WTC11 (cell line): ENCODE results near the gene CLMN. TPM values are rescaled to one million over a fixed set of nuclear protein-coding genes. Genes with fewer than 3 reads are reported as not detected.

Experiments used
- ATAC-seq: fragments of 200-7000 bp; cut with Tn5 transposase; 2 replicates; pipeline ENCODE4 v1.10.0; 2021; ENCODE audit warnings: mild to moderate bottlenecking, moderate library complexity
- CTCF ChIA-PET: fragments of 300-600 bp; sonication (Branson Sonifier 250); formaldehyde crosslinking; loops from one replicate; lab custom pipeline; 2021; ENCODE audit warnings: antibody characterized with exemption; lab: Charles Lee
- POLR2A ChIA-PET: fragments of 350-600 bp; sonication (Branson Sonifier 250); formaldehyde crosslinking; loops from one replicate; lab custom pipeline; 2021; ENCODE audit warnings: antibody characterized with exemption; lab: Charles Lee
- DNase-seq: peaks from one replicate; pipeline ENCODE4 v3.0.0; 2021; ENCODE audit warnings: low spot score
- H3K27ac Mint-ChIP-seq: 2 replicates; pipeline ENCODE4 v1.8.0; 2021; ENCODE audit warnings: mixed read lengths
- H3K27me3 Mint-ChIP-seq: 2 replicates; pipeline ENCODE4 v1.8.0; 2021; ENCODE audit warnings: low read depth, mild to moderate bottlenecking, moderate library complexity, mixed read lengths
- H3K36me3 Mint-ChIP-seq: 2 replicates; pipeline ENCODE4 v1.8.0; 2021; ENCODE audit warnings: mixed read lengths
- H3K4me1 Mint-ChIP-seq: 2 replicates; pipeline ENCODE4 v1.8.0; 2022; ENCODE audit warnings: mixed read lengths
- H3K4me3 Mint-ChIP-seq: 2 replicates; pipeline ENCODE4 v1.8.0; 2021; ENCODE audit warnings: mild to moderate bottlenecking, moderate library complexity, mixed read lengths
- H3K9me3 Mint-ChIP-seq: 2 replicates; pipeline ENCODE4 v1.8.0; 2021; ENCODE audit warnings: mixed read lengths
- ELF4 ChIP-seq: sonication (generic); formaldehyde crosslinking; IDR thresholded peaks from 2 replicates; pipeline ENCODE4 v1.8.1; 2022; ENCODE audit warnings: low read depth, mild to moderate bottlenecking, moderate library complexity, missing genetic modification reagents
- EMX1 ChIP-seq: fragments of 250-450 bp; sonication (Bioruptor Pico); IDR thresholded peaks from 2 replicates; pipeline ENCODE4 v1.8.0; 2021; ENCODE audit warnings: mild to moderate bottlenecking
- GABPB1 ChIP-seq: sonication (generic); formaldehyde crosslinking; IDR thresholded peaks from 2 replicates; pipeline ENCODE4 v1.8.1; 2023; ENCODE audit warnings: mild to moderate bottlenecking, missing genetic modification reagents
- HMGA2 ChIP-seq: fragments of 250-450 bp; sonication (Bioruptor Pico); IDR thresholded peaks from 2 replicates; pipeline ENCODE4 v1.4.0; 2021; ENCODE audit warnings: mild to moderate bottlenecking, moderate library complexity
- MXD4 ChIP-seq: fragments of 250-450 bp; sonication (Bioruptor Pico); IDR thresholded peaks from 2 replicates; pipeline ENCODE4 v1.8.0; 2021; ENCODE audit warnings: mild to moderate bottlenecking, moderate library complexity, borderline replicate concordance
- NR2C2 ChIP-seq: sonication (generic); formaldehyde crosslinking; IDR thresholded peaks from 2 replicates; pipeline ENCODE4 v1.8.0; 2022; ENCODE audit warnings: mild to moderate bottlenecking, missing genetic modification reagents
- NR3C1 ChIP-seq: sonication (generic); formaldehyde crosslinking; conservative IDR thresholded peaks from 2 replicates; pipeline ENCODE4 v1.8.1; 2023; ENCODE audit warnings: low read depth, mild to moderate bottlenecking, missing genetic modification reagents
- OVOL2 ChIP-seq: fragments of 250-450 bp; sonication (Bioruptor Pico); IDR thresholded peaks from 2 replicates; pipeline ENCODE4 v1.9.0; 2021; ENCODE audit warnings: mild to moderate bottlenecking, borderline replicate concordance
- SMAD4 ChIP-seq: sonication (generic); formaldehyde crosslinking; IDR thresholded peaks from 2 replicates; pipeline ENCODE4 v1.8.0; 2022; ENCODE audit warnings: mild to moderate bottlenecking, missing genetic modification reagents
- SOX15 ChIP-seq: fragments of 250-450 bp; sonication (Bioruptor Pico); IDR thresholded peaks from 2 replicates; pipeline ENCODE4 v1.9.0; 2021; ENCODE audit warnings: mild to moderate bottlenecking
- TP53 ChIP-seq: sonication (generic); formaldehyde crosslinking; IDR thresholded peaks from 2 replicates; pipeline ENCODE4 v1.8.1; 2023; ENCODE audit warnings: mild to moderate bottlenecking, missing genetic modification reagents
- ZNF232 ChIP-seq: sonication (generic); formaldehyde crosslinking; IDR thresholded peaks from 2 replicates; pipeline ENCODE4 v1.8.0; 2022; ENCODE audit warnings: mild to moderate bottlenecking, missing genetic modification reagents
- ZNF263 ChIP-seq: sonication (generic); formaldehyde crosslinking; IDR thresholded peaks from 2 replicates; pipeline ENCODE4 v1.8.1; 2022; ENCODE audit warnings: low read depth, mild to moderate bottlenecking, moderate library complexity, missing genetic modification reagents
- ZNF423 ChIP-seq: fragments of 250-450 bp; sonication (Bioruptor Pico); IDR thresholded peaks from 2 replicates; pipeline ENCODE4 v2.1.2; 2022; ENCODE audit warnings: mild to moderate bottlenecking, moderate library complexity
- total RNA-seq: library from RNA; stranded (reverse); gene quantifications from 3 replicates; pipeline ENCODE4 v1.2.3, GENCODE V29; 2021
- TF ChIP-seq, protein P1 (sequence below): sonication (generic); formaldehyde crosslinking; IDR thresholded peaks from 2 replicates; pipeline ENCODE4 v1.8.1; 2023; ENCODE audit warnings: mild to moderate bottlenecking, missing genetic modification reagents, moderate library complexity
- TF ChIP-seq, protein P2 (sequence below): sonication (generic); formaldehyde crosslinking; IDR thresholded peaks from 2 replicates; pipeline ENCODE4 v1.8.1; 2022; ENCODE audit warnings: mild to moderate bottlenecking, moderate library complexity, missing genetic modification reagents
- TF ChIP-seq, protein P3 (sequence below): sonication (generic); formaldehyde crosslinking; IDR thresholded peaks from 2 replicates; pipeline ENCODE4 v1.8.0; 2023; ENCODE audit warnings: mild to moderate bottlenecking, missing genetic modification reagents
- TF ChIP-seq, protein P4 (sequence below): sonication (generic); formaldehyde crosslinking; conservative IDR thresholded peaks from 2 replicates; pipeline ENCODE4 v1.8.1; 2022; ENCODE audit warnings: mild to moderate bottlenecking, missing genetic modification reagents
- TF ChIP-seq, protein P5 (sequence below): sonication (generic); formaldehyde crosslinking; IDR thresholded peaks from 2 replicates; pipeline ENCODE4 v1.8.1; 2023; ENCODE audit warnings: mild to moderate bottlenecking, missing genetic modification reagents, borderline replicate concordance
- TF ChIP-seq, protein P6 (sequence below): fragments of 200-600 bp; IDR thresholded peaks from 2 replicates; pipeline ENCODE4 v1.8.0; 2022; ENCODE audit warnings: antibody characterized with exemption

CLMN gene
- total RNA-seq, 1 experiment from 2014 or later = 12.2 TPM

DNA sequence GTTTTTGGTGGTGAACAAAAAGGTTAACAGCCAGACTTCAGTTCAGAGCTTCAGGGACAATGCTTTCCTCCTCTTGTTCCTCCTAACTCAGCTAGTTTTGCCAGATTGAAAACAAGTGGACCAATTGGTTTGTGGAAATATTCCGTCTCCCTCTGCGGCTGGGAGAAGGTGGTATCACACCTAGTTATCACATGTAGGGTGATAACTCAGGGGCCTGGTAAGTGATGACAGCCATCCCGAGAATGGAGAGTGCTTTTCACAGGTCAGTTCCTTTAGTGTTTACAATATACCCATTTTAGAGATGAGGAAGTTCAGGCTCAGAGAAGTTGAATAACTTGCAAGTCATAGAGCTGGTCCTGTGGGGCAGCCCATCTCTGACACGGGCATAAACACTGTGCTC lies 101.7 kb downstream of the CLMN start:
- DNase-seq = no peak
- no peak for ATAC-seq
- CTCF ChIA-PET = interaction anchor here (1.0 to 1.4 kb wide), 2 partner anchors 144 kb away, joined by 3 read pairs; no protein-coding TSS in a partner anchor
- Mint-ChIP-seq H3K4me3 (no peak overlapping the region), H3K27me3 (peaks cover 57% of the 10 kb centered on the region), H3K4me1 (peaks cover 57% of the 10 kb centered on the region), H3K27ac (no peak overlapping the region)
- TF ChIP-seq SOX15 (no peak), SMAD4 (CRISPR knock-in tag) (no peak), ZNF423 (CRISPR knock-in tag) (no peak), MXD4 (no peak), HMGA2 (CRISPR knock-in tag) (no peak), GABPB1 (CRISPR knock-in tag) (no peak)
- TF ChIP-seq, protein P1, sequence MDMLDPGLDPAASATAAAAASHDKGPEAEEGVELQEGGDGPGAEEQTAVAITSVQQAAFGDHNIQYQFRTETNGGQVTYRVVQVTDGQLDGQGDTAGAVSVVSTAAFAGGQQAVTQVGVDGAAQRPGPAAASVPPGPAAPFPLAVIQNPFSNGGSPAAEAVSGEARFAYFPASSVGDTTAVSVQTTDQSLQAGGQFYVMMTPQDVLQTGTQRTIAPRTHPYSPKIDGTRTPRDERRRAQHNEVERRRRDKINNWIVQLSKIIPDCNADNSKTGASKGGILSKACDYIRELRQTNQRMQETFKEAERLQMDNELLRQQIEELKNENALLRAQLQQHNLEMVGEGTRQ (CRISPR knock-in tag) = no peak
- TF ChIP-seq, protein P2, sequence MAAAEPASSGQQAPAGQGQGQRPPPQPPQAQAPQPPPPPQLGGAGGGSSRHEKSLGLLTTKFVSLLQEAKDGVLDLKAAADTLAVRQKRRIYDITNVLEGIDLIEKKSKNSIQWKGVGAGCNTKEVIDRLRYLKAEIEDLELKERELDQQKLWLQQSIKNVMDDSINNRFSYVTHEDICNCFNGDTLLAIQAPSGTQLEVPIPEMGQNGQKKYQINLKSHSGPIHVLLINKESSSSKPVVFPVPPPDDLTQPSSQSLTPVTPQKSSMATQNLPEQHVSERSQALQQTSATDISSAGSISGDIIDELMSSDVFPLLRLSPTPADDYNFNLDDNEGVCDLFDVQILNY (CRISPR knock-in tag) = no peak
- TF ChIP-seq, protein P3, sequence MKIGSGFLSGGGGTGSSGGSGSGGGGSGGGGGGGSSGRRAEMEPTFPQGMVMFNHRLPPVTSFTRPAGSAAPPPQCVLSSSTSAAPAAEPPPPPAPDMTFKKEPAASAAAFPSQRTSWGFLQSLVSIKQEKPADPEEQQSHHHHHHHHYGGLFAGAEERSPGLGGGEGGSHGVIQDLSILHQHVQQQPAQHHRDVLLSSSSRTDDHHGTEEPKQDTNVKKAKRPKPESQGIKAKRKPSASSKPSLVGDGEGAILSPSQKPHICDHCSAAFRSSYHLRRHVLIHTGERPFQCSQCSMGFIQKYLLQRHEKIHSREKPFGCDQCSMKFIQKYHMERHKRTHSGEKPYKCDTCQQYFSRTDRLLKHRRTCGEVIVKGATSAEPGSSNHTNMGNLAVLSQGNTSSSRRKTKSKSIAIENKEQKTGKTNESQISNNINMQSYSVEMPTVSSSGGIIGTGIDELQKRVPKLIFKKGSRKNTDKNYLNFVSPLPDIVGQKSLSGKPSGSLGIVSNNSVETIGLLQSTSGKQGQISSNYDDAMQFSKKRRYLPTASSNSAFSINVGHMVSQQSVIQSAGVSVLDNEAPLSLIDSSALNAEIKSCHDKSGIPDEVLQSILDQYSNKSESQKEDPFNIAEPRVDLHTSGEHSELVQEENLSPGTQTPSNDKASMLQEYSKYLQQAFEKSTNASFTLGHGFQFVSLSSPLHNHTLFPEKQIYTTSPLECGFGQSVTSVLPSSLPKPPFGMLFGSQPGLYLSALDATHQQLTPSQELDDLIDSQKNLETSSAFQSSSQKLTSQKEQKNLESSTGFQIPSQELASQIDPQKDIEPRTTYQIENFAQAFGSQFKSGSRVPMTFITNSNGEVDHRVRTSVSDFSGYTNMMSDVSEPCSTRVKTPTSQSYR (CRISPR knock-in tag) = no peak
- TF ChIP-seq, all 79 proteins: peak for 0
- no peaks in the 10 kb centered on the region for H3K36me3 Mint-ChIP-seq
- no peaks in the 10 kb centered on the region for H3K9me3 Mint-ChIP-seq
- POLR2A ChIA-PET = interaction anchor here (0.6 kb wide), 1 partner anchor 16 kb away, joined by 3 read pairs; no protein-coding TSS in a partner anchor

DNA sequence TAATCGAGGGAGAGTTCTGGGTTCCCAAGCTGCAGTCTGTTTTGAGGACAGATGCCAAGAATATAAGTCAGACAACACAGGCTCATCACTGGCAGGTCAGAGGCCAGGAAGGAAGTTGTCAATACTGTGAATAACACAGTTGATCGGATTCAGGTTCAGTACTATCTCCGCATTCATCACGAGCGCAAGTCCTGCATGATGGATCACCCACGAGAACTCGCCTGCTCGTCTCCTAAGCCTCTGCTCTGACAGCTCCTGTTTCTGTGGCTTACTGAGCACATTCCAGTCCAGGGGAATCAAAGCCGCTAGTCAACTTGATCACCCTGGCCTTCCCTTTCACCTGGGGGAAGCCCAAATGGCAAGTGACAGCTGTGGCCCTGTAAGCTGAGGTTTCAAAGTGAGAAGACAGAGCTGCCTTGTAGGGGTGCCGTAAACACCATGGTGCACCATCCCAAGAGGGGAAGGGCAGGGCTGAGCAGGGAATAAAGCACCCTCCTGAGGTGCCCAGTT lies 102.3 kb downstream of the CLMN start:
- Mint-ChIP-seq H3K9me3 (no peaks in the 10 kb centered on the region), H3K4me3 (no peak overlapping the region), H3K27ac (no peak overlapping the region), H3K4me1 (peaks cover 52% of the 10 kb centered on the region), H3K36me3 (no peaks in the 10 kb centered on the region), H3K27me3 (peaks cover 54% of the 10 kb centered on the region)
- no peak for DNase-seq
- no peak for TF ChIP-seq OVOL2 (CRISPR knock-in tag)
- TF ChIP-seq, protein P4, sequence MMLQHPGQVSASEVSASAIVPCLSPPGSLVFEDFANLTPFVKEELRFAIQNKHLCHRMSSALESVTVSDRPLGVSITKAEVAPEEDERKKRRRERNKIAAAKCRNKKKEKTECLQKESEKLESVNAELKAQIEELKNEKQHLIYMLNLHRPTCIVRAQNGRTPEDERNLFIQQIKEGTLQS = no peak
- no peak for TF ChIP-seq EMX1 (CRISPR knock-in tag)
- TF ChIP-seq, protein P5, sequence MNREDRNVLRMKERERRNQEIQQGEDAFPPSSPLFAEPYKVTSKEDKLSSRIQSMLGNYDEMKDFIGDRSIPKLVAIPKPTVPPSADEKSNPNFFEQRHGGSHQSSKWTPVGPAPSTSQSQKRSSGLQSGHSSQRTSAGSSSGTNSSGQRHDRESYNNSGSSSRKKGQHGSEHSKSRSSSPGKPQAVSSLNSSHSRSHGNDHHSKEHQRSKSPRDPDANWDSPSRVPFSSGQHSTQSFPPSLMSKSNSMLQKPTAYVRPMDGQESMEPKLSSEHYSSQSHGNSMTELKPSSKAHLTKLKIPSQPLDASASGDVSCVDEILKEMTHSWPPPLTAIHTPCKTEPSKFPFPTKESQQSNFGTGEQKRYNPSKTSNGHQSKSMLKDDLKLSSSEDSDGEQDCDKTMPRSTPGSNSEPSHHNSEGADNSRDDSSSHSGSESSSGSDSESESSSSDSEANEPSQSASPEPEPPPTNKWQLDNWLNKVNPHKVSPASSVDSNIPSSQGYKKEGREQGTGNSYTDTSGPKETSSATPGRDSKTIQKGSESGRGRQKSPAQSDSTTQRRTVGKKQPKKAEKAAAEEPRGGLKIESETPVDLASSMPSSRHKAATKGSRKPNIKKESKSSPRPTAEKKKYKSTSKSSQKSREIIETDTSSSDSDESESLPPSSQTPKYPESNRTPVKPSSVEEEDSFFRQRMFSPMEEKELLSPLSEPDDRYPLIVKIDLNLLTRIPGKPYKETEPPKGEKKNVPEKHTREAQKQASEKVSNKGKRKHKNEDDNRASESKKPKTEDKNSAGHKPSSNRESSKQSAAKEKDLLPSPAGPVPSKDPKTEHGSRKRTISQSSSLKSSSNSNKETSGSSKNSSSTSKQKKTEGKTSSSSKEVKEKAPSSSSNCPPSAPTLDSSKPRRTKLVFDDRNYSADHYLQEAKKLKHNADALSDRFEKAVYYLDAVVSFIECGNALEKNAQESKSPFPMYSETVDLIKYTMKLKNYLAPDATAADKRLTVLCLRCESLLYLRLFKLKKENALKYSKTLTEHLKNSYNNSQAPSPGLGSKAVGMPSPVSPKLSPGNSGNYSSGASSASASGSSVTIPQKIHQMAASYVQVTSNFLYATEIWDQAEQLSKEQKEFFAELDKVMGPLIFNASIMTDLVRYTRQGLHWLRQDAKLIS (CRISPR knock-in tag) = no peak
- CTCF ChIA-PET = interaction anchor here (1.0 kb wide), 1 partner anchor 144 kb away, joined by 3 read pairs; no protein-coding TSS in a partner anchor
- POLR2A ChIA-PET = interaction anchor here (0.6 kb wide), 1 partner anchor 16 kb away, joined by 3 read pairs; no protein-coding TSS in a partner anchor
- ATAC-seq = no peak

DNA sequence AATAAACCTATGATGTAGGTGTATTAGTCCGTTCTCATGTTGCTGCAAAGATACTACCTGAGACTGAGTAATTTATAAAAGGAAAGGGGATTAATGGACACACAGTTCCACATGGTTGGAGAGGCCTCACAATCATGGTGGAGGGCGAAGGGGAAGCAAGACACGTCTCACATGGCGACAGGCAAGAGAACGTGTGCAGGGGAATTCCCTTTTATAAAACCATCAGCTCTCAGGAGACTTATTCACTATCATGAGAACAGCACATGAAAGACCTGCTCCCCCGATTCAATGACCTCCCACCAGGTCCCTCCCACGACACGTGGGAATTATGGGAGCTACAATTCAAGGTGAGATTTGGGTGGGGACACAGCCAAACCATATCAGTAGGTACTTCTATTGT lies 103.7 kb downstream of the CLMN start:
- DNase-seq (no peak), ATAC-seq (no peak)
- no peak for TF ChIP-seq NR2C2 (CRISPR knock-in tag)
- no peak for TF ChIP-seq TP53 (CRISPR knock-in tag)
- TF ChIP-seq ELF4 (CRISPR knock-in tag) = no peak
- TF ChIP-seq ZNF232 (CRISPR knock-in tag) = no peak
- no peak for TF ChIP-seq ZNF263 (CRISPR knock-in tag)
- TF ChIP-seq, protein P6, sequence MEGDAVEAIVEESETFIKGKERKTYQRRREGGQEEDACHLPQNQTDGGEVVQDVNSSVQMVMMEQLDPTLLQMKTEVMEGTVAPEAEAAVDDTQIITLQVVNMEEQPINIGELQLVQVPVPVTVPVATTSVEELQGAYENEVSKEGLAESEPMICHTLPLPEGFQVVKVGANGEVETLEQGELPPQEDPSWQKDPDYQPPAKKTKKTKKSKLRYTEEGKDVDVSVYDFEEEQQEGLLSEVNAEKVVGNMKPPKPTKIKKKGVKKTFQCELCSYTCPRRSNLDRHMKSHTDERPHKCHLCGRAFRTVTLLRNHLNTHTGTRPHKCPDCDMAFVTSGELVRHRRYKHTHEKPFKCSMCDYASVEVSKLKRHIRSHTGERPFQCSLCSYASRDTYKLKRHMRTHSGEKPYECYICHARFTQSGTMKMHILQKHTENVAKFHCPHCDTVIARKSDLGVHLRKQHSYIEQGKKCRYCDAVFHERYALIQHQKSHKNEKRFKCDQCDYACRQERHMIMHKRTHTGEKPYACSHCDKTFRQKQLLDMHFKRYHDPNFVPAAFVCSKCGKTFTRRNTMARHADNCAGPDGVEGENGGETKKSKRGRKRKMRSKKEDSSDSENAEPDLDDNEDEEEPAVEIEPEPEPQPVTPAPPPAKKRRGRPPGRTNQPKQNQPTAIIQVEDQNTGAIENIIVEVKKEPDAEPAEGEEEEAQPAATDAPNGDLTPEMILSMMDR = no peak
- TF ChIP-seq NR3C1 = no peak
- TF ChIP-seq, all 79 proteins: peak for 0
- Mint-ChIP-seq H3K4me3 (no peak overlapping the region), H3K9me3 (no peaks in the 10 kb centered on the region), H3K36me3 (no peaks in the 10 kb centered on the region), H3K27ac (no peak overlapping the region), H3K4me1 (peaks cover 38% of the 10 kb centered on the region), H3K27me3 (peaks cover 46% of the 10 kb centered on the region)
- POLR2A ChIA-PET = no interaction called here
- CTCF ChIA-PET = no interaction called here
